Heart left ventricle (tissue), 13 donors: ENCODE measurements around the gene RNASE13.

Experiments used
- CTCF ChIP-seq, 12 donors: fragments of 200-600 bp; sonication (generic) in 4 of 12; IDR thresholded peaks; one replicate each; pipeline versions ENCODE4 v1.5.0 to v1.8.0; 2018 to 2022; ENCODE audit warnings: antibody characterized with exemption in 12 of 12, mild to moderate bottlenecking in 5 of 12
- POLR2A ChIP-seq, 2 donors: fragments of 450-650 bp; IDR thresholded peaks; one replicate each; pipeline ENCODE4 v1.6.1; 2017; ENCODE audit warnings: antibody characterized with exemption in 2 of 2, mild to moderate bottlenecking in 2 of 2, moderate library complexity in 2 of 2
- donor health status: ischemic (EF 13 %, LVEDD 7.1; RV severe dilation, severe dysfunction).
- donor health status: DM: no; HTN: yes; CAD: no.
- donor health status: DM: no; HTN: no; CAD: no.
- donor health status: ischemic (EF 25% LVEDD 6.9; RV normal size, moderate dysfunction).
- donor health status: ischemic (EF 25% LVEDD 5.7; RV mildly dilated, moderate dysfunction).
- donor health status: ischemic (EF 35%, LVEDD 5.7; RV mildly dilated, moderate dysfunction).
- donor health status: nonischemic (EF 11% LVEDD 7.7; RV severe dilation, severe dysfunction).
- donor health status: DM: yes; HTN: yes; CAD: no.
- donor health status: PGD.
- donor health status: ischemic (EF 29% LVEDD 5.4; RV normal size, mild dysfunction).
- donor health status: nonischemic (EF 23%, LVEDD 6.1; RV moderate dilation, normal function).

GRCh38 chr14:21070610-21071224 lies 36.1 kb upstream of the RNASE13 start:
- TF ChIP-seq CTCF (IDR thresholded peaks at IDR 0.05) (peak in 1 of 12 donors; percentile 12), POLR2A (IDR thresholded peaks at IDR 0.05) (no peak)
